ENCODE results near the gene U2AF1L4. TPM values are rescaled to one million over a fixed set of nuclear protein-coding genes. Genes with fewer than 3 reads are reported as not detected.
A peak's percentile ranks its signal among the peaks of the same experiment; 100 is the strongest.

Gene U2AF1L4
- total RNA-seq, 2 experiments from 2014 or later, result 16.1 to 35.2 TPM

GRCh38 chr19:35777086-35777841 lies 32.0 kb upstream of the U2AF1L4 start:
- no peak for DNase-seq (ENCODE audit: low spot score)
- Histone ChIP-seq H3K79me2 (ENCODE audit: insufficient read depth, low read depth, low read length) (no peaks in the 10 kb centered on the region), H4K20me1 (ENCODE audit: insufficient read depth, low read length) (no peaks in the 10 kb centered on the region), H3K27ac (ENCODE audit: low read depth, low read length, poor library complexity, severe bottlenecking) (no peak overlapping the region), H3K4me2 (ENCODE audit: low read length) (peak overlapping the region; percentile 79), H3K4me1 (ENCODE audit: insufficient read depth, low read length, poor library complexity, severe bottlenecking) (peaks cover 19% of the 10 kb centered on the region), H3K4me3 (ENCODE audit: low read depth, low read length, poor library complexity, severe bottlenecking) (no peak overlapping the region), H3K9me2 (ENCODE audit: insufficient read depth, low read length) (no peaks in the 10 kb centered on the region), H3K9me3 (ENCODE audit: low read length) (no peaks in the 10 kb centered on the region), H2AFZ (ENCODE audit: low read length) (no peak overlapping the region), H3K36me3 (ENCODE audit: insufficient read depth, low read length) (peaks cover 5% of the 10 kb centered on the region; the same call in 1 of the 2 replicates)
- BruUV-seq (replicated peaks), result no TSS peak
- TF ChIP-seq CTCF (conservative IDR thresholded peaks at IDR 0.05; ENCODE audit: low read length) (no peak), EZH2phosphoT487 (IDR thresholded peaks at IDR 0.05; ENCODE audit: borderline replicate concordance, low read depth, low read length) (no peak)
- intact Hi-C loops (cut with micrococcal nuclease; ENCODE audit: unreplicated experiment), result no loop called here
- POLR2A ChIA-PET, result no interaction called here
- CTCF ChIA-PET (ENCODE audit: unreplicated experiment), result interaction anchor here (0.5 kb wide), 1 partner anchor 82 kb away, joined by 5 read pairs; no protein-coding TSS in a partner anchor

GRCh38 chr19:35776102-35776788 lies 31.0 kb upstream of the U2AF1L4 start:
- intact Hi-C loops (cut with micrococcal nuclease; ENCODE audit: unreplicated experiment), result no loop called here
- CTCF ChIA-PET (ENCODE audit: unreplicated experiment), result interaction anchor here (0.6 kb wide), 1 partner anchor 9 kb away, joined by 7 read pairs; no protein-coding TSS in a partner anchor

More at GRCh38 chr19:35776102-35776788, 31.0 kb upstream of the U2AF1L4 start:
- Histone ChIP-seq H2AFZ (ENCODE audit: low read length) (no peak overlapping the region; the same call in 1 of the 2 replicates), H3K4me3 (ENCODE audit: low read depth, low read length, poor library complexity, severe bottlenecking) (peak overlapping the region; percentile 80), H3K4me2 (ENCODE audit: low read length) (peak overlapping the region; percentile 79), H3K4me1 (ENCODE audit: insufficient read depth, low read length, poor library complexity, severe bottlenecking) (peaks cover 19% of the 10 kb centered on the region), H3K9me2 (ENCODE audit: insufficient read depth, low read length) (no peaks in the 10 kb centered on the region), H3K27ac (ENCODE audit: low read depth, low read length, poor library complexity, severe bottlenecking) (peak overlapping the region; percentile 29), H3K9me3 (ENCODE audit: low read length) (no peaks in the 10 kb centered on the region), H3K36me3 (ENCODE audit: insufficient read depth, low read length) (peaks cover 2% of the 10 kb centered on the region; the same call in 1 of the 2 replicates), H3K79me2 (ENCODE audit: insufficient read depth, low read depth, low read length) (no peaks in the 10 kb centered on the region), H4K20me1 (ENCODE audit: insufficient read depth, low read length) (no peaks in the 10 kb centered on the region)
- TSS peak; percentile 52 for BruUV-seq (replicated peaks)
- POLR2A ChIA-PET, result interaction anchor here (0.5 kb wide), 1 partner anchor 33 kb away, joined by 9 read pairs; no protein-coding TSS in a partner anchor
- no peak for DNase-seq (ENCODE audit: low spot score)
- TF ChIP-seq CTCF (conservative IDR thresholded peaks at IDR 0.05; ENCODE audit: low read length) (no peak), EZH2phosphoT487 (IDR thresholded peaks at IDR 0.05; ENCODE audit: borderline replicate concordance, low read depth, low read length) (no peak)

Data from OCI-LY7 (cell line).